IMR-90 (cell line): ENCODE results near the gene FAM219A. TPM values are rescaled to one million over a fixed set of nuclear protein-coding genes. Genes with fewer than 3 reads are reported as not detected.
A peak's percentile ranks its signal among the peaks of the same experiment; 100 is the strongest.

ENCODE experiments used
- ATAC-seq: fragments of 200-7000 bp; cut with Tn5 transposase; 2 replicates; pipeline ENCODE4 v1.9.1; 2020; ENCODE audit warnings: low read depth, mild to moderate bottlenecking, moderate library complexity
- BruUV-seq: library from RNA; stranded (reverse); fragments of 400-500 nt; replicated peaks from 2 replicates; lab custom pipeline; 2021; lab: Mats Ljungman, UMichigan
- CTCF ChIA-PET: fragments of 300-600 bp; formaldehyde crosslinking; extraction: SDS; loops from one replicate; lab custom pipeline; 2021; ENCODE audit warnings: antibody characterized with exemption; lab: Yijun Ruan, JAX
- POLR2A ChIA-PET: fragments of 300-600 bp; sonication (Branson Sonifier 250); formaldehyde crosslinking; loops from one replicate; lab custom pipeline; 2022; ENCODE audit warnings: antibody characterized with exemption; ENCODE audit not compliant: unreplicated experiment; lab: Charles Lee
- DNase-seq: peaks from one replicate; pipeline ENCODE4 v3.0.0; 2013
- H2AFZ ChIP-seq: replicated peaks from 2 replicates; pipeline ENCODE3; 2013; ENCODE audit warnings: low read length, mild to moderate bottlenecking; ENCODE audit not compliant: poor library complexity
- H2AK5ac ChIP-seq: 2 replicates; pipeline ENCODE4 v1.6.1; 2013; ENCODE audit warnings: low read depth, low read length, inconsistent platforms
- H2AK9ac ChIP-seq: replicated peaks from 2 replicates; pipeline ENCODE3; 2013; ENCODE audit warnings: mild to moderate bottlenecking, low read depth, low read length, moderate library complexity; ENCODE audit not compliant: poor library complexity
- H2BK120ac ChIP-seq: 2 replicates; pipeline ENCODE4 v1.6.1; 2013; ENCODE audit warnings: low read depth, low read length, inconsistent platforms
- H2BK15ac ChIP-seq: 3 replicates; pipeline ENCODE4 v1.6.1; 2013; ENCODE audit warnings: low read depth, low read length, inconsistent platforms
- H2BK20ac ChIP-seq: 2 replicates; pipeline ENCODE4 v1.6.1; 2013; ENCODE audit warnings: low read depth, mild to moderate bottlenecking, inconsistent platforms, low read length, moderate library complexity
- H2BK5ac ChIP-seq: 2 replicates; pipeline ENCODE4 v1.6.1; 2013; ENCODE audit warnings: mild to moderate bottlenecking, low read depth, low read length, inconsistent platforms; ENCODE audit not compliant: poor library complexity, severe bottlenecking
- H3K14ac ChIP-seq: replicated peaks from 2 replicates; pipeline ENCODE4 v1.6.1; 2013; ENCODE audit warnings: low read depth, low read length, inconsistent platforms
- H3K18ac ChIP-seq: 2 replicates; pipeline ENCODE4 v1.6.1; 2013; ENCODE audit warnings: low read depth, low read length, control low read depth
- H3K23ac ChIP-seq: 2 replicates; pipeline ENCODE4 v1.6.1; 2013; ENCODE audit warnings: low read depth, low read length, inconsistent platforms
- H3K27ac ChIP-seq: 2 replicates; pipeline ENCODE4 v1.5.1; 2013; ENCODE audit warnings: mild to moderate bottlenecking, control low read depth, low read length; ENCODE audit not compliant: insufficient read depth
- H3K27me3 ChIP-seq: 2 replicates; pipeline ENCODE4 v1.6.1; 2013; ENCODE audit warnings: low read length; ENCODE audit not compliant: control insufficient read depth, insufficient read depth
- H3K36me3 ChIP-seq: 2 replicates; pipeline ENCODE4 v1.6.1; 2013; ENCODE audit warnings: low read length, mixed read lengths; ENCODE audit not compliant: control insufficient read depth, insufficient read depth
- H3K4ac ChIP-seq: 2 replicates; pipeline ENCODE4 v1.6.1; 2013; ENCODE audit warnings: low read depth, low read length, inconsistent platforms
- H3K4me1 ChIP-seq: 2 replicates; pipeline ENCODE4 v1.6.1; 2013; ENCODE audit warnings: low read length, mixed read lengths; ENCODE audit not compliant: control insufficient read depth, insufficient read depth
- H3K4me2 ChIP-seq: 2 replicates; pipeline ENCODE4 v1.6.1; 2013; ENCODE audit warnings: low read depth, mild to moderate bottlenecking, control low read depth, low read length, moderate library complexity
- H3K4me3 ChIP-seq: 2 replicates; pipeline ENCODE4 v1.5.1; 2013; ENCODE audit warnings: low read depth, mild to moderate bottlenecking, control low read depth, low read length, moderate library complexity; ENCODE audit not compliant: insufficient read depth
- H3K56ac ChIP-seq: 2 replicates; pipeline ENCODE4 v1.6.1; 2013; ENCODE audit warnings: low read length, inconsistent platforms; ENCODE audit not compliant: insufficient read depth; ENCODE audit errors: extremely low read depth
- H3K79me1 ChIP-seq, 2 experiments: 2 replicates each; pipeline ENCODE4 v1.6.1; 2013; ENCODE audit warnings: low read length in 2 of 2, inconsistent platforms in 1 of 2, low read depth in 1 of 2
- H3K9ac ChIP-seq: 2 replicates; pipeline ENCODE4 v1.6.1; 2013; ENCODE audit warnings: low read depth, low read length, control low read depth
- H3K9me1 ChIP-seq: 2 replicates; pipeline ENCODE4 v1.6.1; 2013; ENCODE audit warnings: low read length, inconsistent platforms; ENCODE audit not compliant: insufficient read depth
- H3K9me3 ChIP-seq: 2 replicates; pipeline ENCODE4 v1.6.1; 2013; ENCODE audit warnings: low read length; ENCODE audit not compliant: control insufficient read depth, insufficient read depth
- H4K20me1 ChIP-seq: 2 replicates; pipeline ENCODE4 v1.6.1; 2013; ENCODE audit warnings: low read length, inconsistent platforms; ENCODE audit not compliant: insufficient read depth
- H4K5ac ChIP-seq: 2 replicates; pipeline ENCODE4 v1.6.1; 2013; ENCODE audit warnings: mild to moderate bottlenecking, low read depth, low read length, control low read depth
- H4K8ac ChIP-seq, 2 experiments: 2 replicates each; pipeline ENCODE4 v1.6.1; 2013; ENCODE audit warnings: low read depth in 2 of 2, low read length in 2 of 2, control low read depth in 1 of 2, inconsistent platforms in 1 of 2
- H4K91ac ChIP-seq: 2 replicates; pipeline ENCODE4 v1.6.1; 2013; ENCODE audit warnings: low read depth, low read length, inconsistent platforms; ENCODE audit not compliant: insufficient read depth
- FOS ChIP-seq: fragments of 150-350 bp; IDR thresholded peaks from 2 replicates; pipeline ENCODE4 v1.6.1; 2016; ENCODE audit warnings: low read depth, low read length
- MAZ ChIP-seq: IDR thresholded peaks from 2 replicates; pipeline ENCODE4 v1.6.1; 2012; ENCODE audit warnings: low read depth, mild to moderate bottlenecking, low read length, improper control_type of control experiment, moderate library complexity, borderline replicate concordance
- RAD21 ChIP-seq: IDR thresholded peaks from 2 replicates; pipeline ENCODE4 v1.6.1; 2012; ENCODE audit warnings: low read length, improper control_type of control experiment
- WGBS, 2 experiments: methylation state at CpG; one replicate each; pipeline versions ENCODE4 v1.1.5 to v1.1.7; 2013; ENCODE audit warnings: missing lambda C conversion rate in 2 of 2; ENCODE audit not compliant: insufficient read length in 1 of 2; ENCODE audit errors: extremely low coverage in 2 of 2; 5-methylcytosine and 5-hydroxymethylcytosine counted together
- dilution Hi-C: fragments of 300-500 bp; cut with HindIII; formaldehyde crosslinking; loops from one replicate; pipeline ENCODE4 v1.14.3; 2018; ENCODE audit warnings: low sequenced_read_pairs; ENCODE audit not compliant: unreplicated experiment
- in situ Hi-C: fragments of 300-500 bp; cut with MboI; formaldehyde crosslinking; loops from 3 replicates; pipeline ENCODE4 v1.14.3; 2019; ENCODE audit warnings: low sequenced_read_pairs, inconsistent platforms, mixed read lengths
- intact Hi-C: fragments of 100-400 bp; cut with micrococcal nuclease; formaldehyde crosslinking; loops from 2 replicates; pipeline ENCODE4 v1.10.0; 2022
- polyA plus RNA-seq, 3 experiments: library from polyadenylated mRNA; depleted of rRNA; stranded (reverse); fragments of >200 nt; gene quantifications; 2 replicates each; pipeline ENCODE4 v1.2.3, GENCODE V29; 2012; ENCODE audit warnings: low replicate concordance in 1 of 3
- total RNA-seq: library from RNA; depleted of rRNA; stranded (reverse); fragments of >200 nt; gene quantifications from 2 replicates; pipeline ENCODE4 v1.2.3, GENCODE V29; 2012

The FAM219A gene
- total and polyA plus RNA-seq, 2 of the 4 experiments (the other 2 are of a cell fraction): 4.8 to 20.8 TPM

DNA sequence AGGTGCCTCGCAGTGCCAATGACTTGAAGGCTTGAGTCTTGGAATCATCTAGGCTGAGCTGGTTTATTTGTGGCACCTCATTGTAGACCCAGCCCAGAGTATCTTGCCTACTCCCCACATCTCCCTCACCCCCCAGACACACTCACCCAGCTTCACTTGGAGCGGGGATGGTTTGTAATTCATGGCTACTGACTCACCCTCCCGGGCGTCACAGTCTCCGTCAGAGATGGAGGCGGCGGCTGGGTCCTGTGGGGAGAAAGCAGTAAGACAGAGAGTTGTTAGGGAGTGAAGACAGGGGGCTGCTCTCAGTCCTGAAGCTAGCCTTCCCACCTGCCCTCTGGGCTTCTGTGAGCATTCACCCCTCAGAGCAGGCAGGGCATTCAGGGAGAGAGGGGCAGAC is 52.7 kb downstream of the FAM219A start:
- no peaks in the 10 kb centered on the region for H3K9me3 ChIP-seq
- H3K27ac ChIP-seq: no peak overlapping the region
- no peak overlapping the region for H3K23ac ChIP-seq
- H4K20me1 ChIP-seq: peaks cover 48% of the 10 kb centered on the region
- dilution Hi-C loops (no loop called here), intact Hi-C loops (loop anchor here (2.0 kb wide), 1 partner anchor 195 kb away; no protein-coding TSS in a partner anchor), in situ Hi-C loops (loop anchor here (5.0 kb wide), 2 partner anchors 87 to 197 kb away; no protein-coding TSS in a partner anchor)
- no peak overlapping the region for H3K14ac ChIP-seq
- H3K18ac ChIP-seq: no peak overlapping the region
- DNase-seq: peak; percentile 71
- BruUV-seq: no TSS peak
- H3K4me3 ChIP-seq: no peak overlapping the region
- TF ChIP-seq MAZ (peak; percentile 44; the same call in 1 of the 2 replicates), FOS (0 out of 2 replicates have a peak, but pooled peaks have one; percentile 18), RAD21 (no peak)
- WGBS, 2 experiments: no CpG with 5 or more reads among the region's 7 CpGs
- no peaks in the 10 kb centered on the region for H3K27me3 ChIP-seq
- H3K9ac ChIP-seq: no peak overlapping the region
- H2AK5ac ChIP-seq: no peak overlapping the region
- no peak overlapping the region for H3K4me2 ChIP-seq
- H3K4me1 ChIP-seq: no peaks in the 10 kb centered on the region; the same call in 1 of the 2 replicates
- no peak overlapping the region for H2BK15ac ChIP-seq
- H2AFZ ChIP-seq: no peak overlapping the region
- no peak overlapping the region for H4K5ac ChIP-seq
- H2BK20ac ChIP-seq: no peak overlapping the region
- ChIA-PET CTCF (no interaction called here), POLR2A (no interaction called here)
- H3K56ac ChIP-seq: no peak overlapping the region
- H4K91ac ChIP-seq: no peak overlapping the region
- ATAC-seq: peak; percentile 79
- no peak overlapping the region for H2BK5ac ChIP-seq
- H3K9me1 ChIP-seq: peaks cover 4% of the 10 kb centered on the region; the same call in 1 of the 2 replicates
- no peak overlapping the region for H3K4ac ChIP-seq
- peaks cover 7 to 20% of the 10 kb centered on the region in 2 experiments; a peak in 3 of 4 replicates for H3K79me1 ChIP-seq
- H2BK120ac ChIP-seq: no peak overlapping the region
- H3K36me3 ChIP-seq: peaks cover 24% of the 10 kb centered on the region
- no peak overlapping the region for H2AK9ac ChIP-seq
- no peak overlapping the region for H4K8ac ChIP-seq
